ENCODE data around the gene MAPK14. TPM values are rescaled to one million over a fixed set of nuclear protein-coding genes. Genes with fewer than 3 reads are reported as not detected.

MAPK14 gene
- polyA plus RNA-seq, 2 of the 4 experiments (the other 2 are of a cell fraction), result 19.4 to 36.7 TPM

DNA sequence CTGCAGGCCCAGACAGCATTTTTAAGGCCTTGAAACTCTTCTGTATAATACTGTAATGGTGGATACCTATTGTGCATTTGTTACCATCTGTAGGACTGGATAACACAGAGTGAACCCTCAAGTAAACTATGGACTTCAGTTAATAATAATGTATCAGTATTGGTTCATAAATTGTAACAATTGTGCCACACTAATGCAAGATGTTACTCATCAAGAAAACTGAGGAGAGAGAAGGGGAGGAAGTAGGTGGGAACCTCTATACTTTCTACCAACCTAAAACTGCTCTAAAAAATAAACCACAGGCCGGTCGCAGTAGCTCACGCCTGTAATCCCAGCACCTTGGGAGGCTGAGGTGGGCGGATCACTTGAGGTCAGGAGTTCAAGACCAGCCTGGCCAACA is 113.5 kb downstream of the MAPK14 start:
- no peaks in the 10 kb centered on the region for H3K4me1 ChIP-seq
- TF ChIP-seq HEYL (CRISPR knock-in tag; IDR thresholded peaks at IDR 0.05), result no peak
- TF ChIP-seq, protein P1, sequence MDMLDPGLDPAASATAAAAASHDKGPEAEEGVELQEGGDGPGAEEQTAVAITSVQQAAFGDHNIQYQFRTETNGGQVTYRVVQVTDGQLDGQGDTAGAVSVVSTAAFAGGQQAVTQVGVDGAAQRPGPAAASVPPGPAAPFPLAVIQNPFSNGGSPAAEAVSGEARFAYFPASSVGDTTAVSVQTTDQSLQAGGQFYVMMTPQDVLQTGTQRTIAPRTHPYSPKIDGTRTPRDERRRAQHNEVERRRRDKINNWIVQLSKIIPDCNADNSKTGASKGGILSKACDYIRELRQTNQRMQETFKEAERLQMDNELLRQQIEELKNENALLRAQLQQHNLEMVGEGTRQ (IDR thresholded peaks at IDR 0.05), result no peak
- no peak for TF ChIP-seq ZSCAN20 (CRISPR knock-in tag; IDR thresholded peaks at IDR 0.05)
- H3K9me3 ChIP-seq, result no peaks in the 10 kb centered on the region
- no peak overlapping the region for H3K27ac ChIP-seq
- CTCF ChIA-PET, result interaction anchor here (1.3 to 2.3 kb wide), 2 partner anchors 46 to 174 kb away, joined by 3 to 5 read pairs; no protein-coding TSS in a partner anchor
- FAIRE-seq (no peak), ATAC-seq (no peak), DNase-seq (ENCODE audit: low read depth in 1 of 2, low spot score in 1 of 2) (no peak)
- POLR2A ChIA-PET, result no interaction called here
- no peak overlapping the region for H3K4me3 ChIP-seq
- 85% methylated on average over 4 of the region's 4 CpGs for WGBS (ENCODE audit: missing lambda C conversion rate)
- no peak overlapping the region for H3K4me2 ChIP-seq

DNA sequence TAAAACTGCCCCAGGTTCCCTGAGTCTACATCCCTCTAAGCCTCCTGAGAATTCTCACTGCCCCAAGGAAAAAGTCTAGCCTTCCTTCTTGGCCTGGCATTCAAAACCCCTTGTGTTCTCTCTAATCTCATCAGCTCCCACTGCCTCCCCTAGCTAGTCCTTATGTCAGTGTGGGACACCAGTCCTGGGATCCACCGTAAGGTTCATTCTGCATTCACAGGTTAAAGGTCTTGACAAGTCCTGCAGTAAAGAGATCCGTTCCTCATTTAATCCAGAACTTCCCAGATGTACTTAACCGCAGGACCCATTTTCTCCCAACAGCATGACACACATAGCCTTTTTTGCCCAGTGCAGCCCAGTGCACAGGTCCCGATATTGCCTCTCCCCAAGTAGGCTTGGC is 114.4 kb downstream of the MAPK14 start:
- WGBS (ENCODE audit: missing lambda C conversion rate), result 98% methylated on average over 4 of the region's 4 CpGs
- DNase-seq (ENCODE audit: low read depth in 1 of 2, low spot score in 1 of 2) (no peak), FAIRE-seq (no peak), ATAC-seq (no peak)
- H3K9me3 ChIP-seq, result no peaks in the 10 kb centered on the region
- no peak overlapping the region for H3K4me2 ChIP-seq
- no peak overlapping the region for H3K4me3 ChIP-seq
- no peak overlapping the region for H3K27ac ChIP-seq
- POLR2A ChIA-PET, result no interaction called here
- TF ChIP-seq EHMT2 (IDR thresholded peaks at IDR 0.05; ENCODE audit: low read depth) (no peak), CHD2 (IDR thresholded peaks at IDR 0.05; ENCODE audit: low read length, partially characterized antibody) (no peak), JUNB (IDR thresholded peaks at IDR 0.05) (no peak), GATA3 (IDR thresholded peaks at IDR 0.05; ENCODE audit: borderline replicate concordance) (no peak), CBX8 (IDR thresholded peaks at IDR 0.05) (no peak), POLR2A (IDR thresholded peaks at IDR 0.05; ENCODE audit: low read length) (no peak), ZC3H11A (IDR thresholded peaks at IDR 0.05) (no peak), PHF8 (IDR thresholded peaks at IDR 0.05; ENCODE audit: borderline replicate concordance, low read depth) (no peak), ESRRA (IDR thresholded peaks at IDR 0.05; ENCODE audit: borderline replicate concordance, low read length) (no peak), SMC3 (IDR thresholded peaks at IDR 0.05) (no peak), MAZ (IDR thresholded peaks at IDR 0.05; ENCODE audit: borderline replicate concordance, low read depth, low read length) (no peak), RCOR1 (IDR thresholded peaks at IDR 0.05; ENCODE audit: low read depth, low read length) (no peak), HDAC2 (IDR thresholded peaks at IDR 0.05) (no peak), CBX2 (IDR thresholded peaks at IDR 0.05; ENCODE audit: borderline replicate concordance, low read depth) (no peak)
- TF ChIP-seq, protein P2, sequence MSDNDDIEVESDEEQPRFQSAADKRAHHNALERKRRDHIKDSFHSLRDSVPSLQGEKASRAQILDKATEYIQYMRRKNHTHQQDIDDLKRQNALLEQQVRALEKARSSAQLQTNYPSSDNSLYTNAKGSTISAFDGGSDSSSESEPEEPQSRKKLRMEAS (IDR thresholded peaks at IDR 0.05), result no peak
- TF ChIP-seq, protein P3, sequence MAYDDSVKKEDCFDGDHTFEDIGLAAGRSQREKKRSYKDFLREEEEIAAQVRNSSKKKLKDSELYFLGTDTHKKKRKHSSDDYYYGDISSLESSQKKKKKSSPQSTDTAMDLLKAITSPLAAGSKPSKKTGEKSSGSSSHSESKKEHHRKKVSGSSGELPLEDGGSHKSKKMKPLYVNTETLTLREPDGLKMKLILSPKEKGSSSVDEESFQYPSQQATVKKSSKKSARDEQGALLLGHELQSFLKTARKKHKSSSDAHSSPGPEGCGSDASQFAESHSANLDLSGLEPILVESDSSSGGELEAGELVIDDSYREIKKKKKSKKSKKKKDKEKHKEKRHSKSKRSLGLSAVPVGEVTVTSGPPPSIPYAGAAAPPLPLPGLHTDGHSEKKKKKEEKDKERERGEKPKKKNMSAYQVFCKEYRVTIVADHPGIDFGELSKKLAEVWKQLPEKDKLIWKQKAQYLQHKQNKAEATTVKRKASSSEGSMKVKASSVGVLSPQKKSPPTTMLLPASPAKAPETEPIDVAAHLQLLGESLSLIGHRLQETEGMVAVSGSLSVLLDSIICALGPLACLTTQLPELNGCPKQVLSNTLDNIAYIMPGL (CRISPR knock-in tag; IDR thresholded peaks at IDR 0.05; ENCODE audit: borderline replicate concordance), result no peak
- TF ChIP-seq, protein P4, sequence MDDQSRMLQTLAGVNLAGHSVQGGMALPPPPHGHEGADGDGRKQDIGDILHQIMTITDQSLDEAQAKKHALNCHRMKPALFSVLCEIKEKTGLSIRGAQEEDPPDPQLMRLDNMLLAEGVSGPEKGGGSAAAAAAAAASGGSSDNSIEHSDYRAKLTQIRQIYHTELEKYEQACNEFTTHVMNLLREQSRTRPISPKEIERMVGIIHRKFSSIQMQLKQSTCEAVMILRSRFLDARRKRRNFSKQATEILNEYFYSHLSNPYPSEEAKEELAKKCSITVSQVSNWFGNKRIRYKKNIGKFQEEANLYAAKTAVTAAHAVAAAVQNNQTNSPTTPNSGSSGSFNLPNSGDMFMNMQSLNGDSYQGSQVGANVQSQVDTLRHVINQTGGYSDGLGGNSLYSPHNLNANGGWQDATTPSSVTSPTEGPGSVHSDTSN (IDR thresholded peaks at IDR 0.05), result no peak
- CTCF ChIA-PET, result no interaction called here
- H3K4me1 ChIP-seq, result no peaks in the 10 kb centered on the region

DNA sequence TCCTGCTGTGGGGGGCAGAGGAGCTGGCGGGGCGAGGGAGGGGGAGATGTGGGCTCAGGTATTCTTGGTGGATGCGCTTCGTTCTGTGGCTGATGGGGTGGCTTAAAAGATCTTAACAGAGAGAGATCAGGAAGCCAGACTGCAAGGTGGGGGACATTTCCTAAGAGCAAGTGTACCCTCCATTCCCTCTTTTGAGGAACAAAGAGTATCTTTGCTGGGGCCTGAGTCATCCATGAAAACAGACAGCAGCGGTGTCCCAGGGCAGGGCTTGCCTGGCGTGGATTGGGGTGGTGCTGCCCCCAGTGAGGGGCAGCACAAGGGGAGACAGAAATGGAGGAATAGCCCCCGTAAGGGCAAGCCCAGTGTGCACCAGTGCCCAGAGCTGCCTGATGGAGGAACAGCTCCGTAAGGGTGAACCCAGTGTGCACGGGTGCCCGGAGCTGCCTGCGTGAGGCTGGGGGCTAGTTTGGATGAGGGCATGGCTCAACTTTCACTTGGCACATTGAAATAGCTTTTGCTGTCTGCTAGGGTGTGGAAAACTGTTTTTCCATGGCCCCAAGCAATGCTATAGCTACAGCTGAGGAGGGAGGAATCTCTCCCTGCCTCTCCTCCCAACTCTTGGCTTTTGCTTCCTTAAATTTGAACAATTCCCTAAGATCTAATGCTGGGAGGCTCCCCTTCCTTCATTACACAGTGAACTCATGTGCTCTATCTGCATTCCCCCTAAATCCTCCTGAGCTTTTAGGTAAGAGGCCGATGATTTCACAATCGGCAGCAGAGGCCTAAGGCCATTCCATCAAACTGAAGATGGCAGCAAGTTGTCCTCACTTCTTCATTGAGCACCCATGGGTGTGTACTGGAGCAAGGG is 115.6 kb downstream of the MAPK14 start:
- Histone ChIP-seq H3K9me3 (no peaks in the 10 kb centered on the region), H3K4me2 (no peak overlapping the region), H3K4me3 (no peak overlapping the region), H3K27ac (no peak overlapping the region), H3K4me1 (no peaks in the 10 kb centered on the region)
- POLR2A ChIA-PET, result no interaction called here
- WGBS (ENCODE audit: missing lambda C conversion rate), result 86% methylated on average over 13 of the region's 13 CpGs
- ATAC-seq (no peak), FAIRE-seq (no peak), DNase-seq (ENCODE audit: low read depth in 1 of 2, low spot score in 1 of 2) (no peak)
- TF ChIP-seq TFCP2L1 (CRISPR knock-in tag; IDR thresholded peaks at IDR 0.05) (no peak), EP300 (IDR thresholded peaks at IDR 0.05) (no peak), RAD21 (conservative IDR thresholded peaks at IDR 0.05 in 1 of 2, IDR thresholded peaks at IDR 0.05 in 1 of 2) (no peak), KDM1A (IDR thresholded peaks at IDR 0.05; ENCODE audit: low read depth) (no peak), CHD2 (IDR thresholded peaks at IDR 0.05; ENCODE audit: low read length, partially characterized antibody) (no peak), ZNF302 (CRISPR knock-in tag; IDR thresholded peaks at IDR 0.05) (no peak)
- TF ChIP-seq, protein P5, sequence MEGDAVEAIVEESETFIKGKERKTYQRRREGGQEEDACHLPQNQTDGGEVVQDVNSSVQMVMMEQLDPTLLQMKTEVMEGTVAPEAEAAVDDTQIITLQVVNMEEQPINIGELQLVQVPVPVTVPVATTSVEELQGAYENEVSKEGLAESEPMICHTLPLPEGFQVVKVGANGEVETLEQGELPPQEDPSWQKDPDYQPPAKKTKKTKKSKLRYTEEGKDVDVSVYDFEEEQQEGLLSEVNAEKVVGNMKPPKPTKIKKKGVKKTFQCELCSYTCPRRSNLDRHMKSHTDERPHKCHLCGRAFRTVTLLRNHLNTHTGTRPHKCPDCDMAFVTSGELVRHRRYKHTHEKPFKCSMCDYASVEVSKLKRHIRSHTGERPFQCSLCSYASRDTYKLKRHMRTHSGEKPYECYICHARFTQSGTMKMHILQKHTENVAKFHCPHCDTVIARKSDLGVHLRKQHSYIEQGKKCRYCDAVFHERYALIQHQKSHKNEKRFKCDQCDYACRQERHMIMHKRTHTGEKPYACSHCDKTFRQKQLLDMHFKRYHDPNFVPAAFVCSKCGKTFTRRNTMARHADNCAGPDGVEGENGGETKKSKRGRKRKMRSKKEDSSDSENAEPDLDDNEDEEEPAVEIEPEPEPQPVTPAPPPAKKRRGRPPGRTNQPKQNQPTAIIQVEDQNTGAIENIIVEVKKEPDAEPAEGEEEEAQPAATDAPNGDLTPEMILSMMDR (IDR thresholded peaks at IDR 0.05), result no peak
- CTCF ChIA-PET, result interaction anchor here (0.6 kb wide), 1 partner anchor 216 kb away, joined by 3 read pairs; no protein-coding TSS in a partner anchor
